Sigmoid colon (tissue), 7 donors: Measurements from ENCODE around the gene FRZB. TPM values are rescaled to one million over a fixed set of nuclear protein-coding genes. Genes with fewer than 3 reads are reported as not detected.
"Not testable (repeated sequence)": the region's sequence is repeated elsewhere in the genome, so short reads cannot be mapped to it uniquely, and the experiment has no call there.

Source experiments
- DNase-seq: peaks from one replicate; pipeline ENCODE4 v3.0.0-alpha.2; 2019
- H3K27ac ChIP-seq, 4 donors: fragments of 200-600 bp; sonication (generic); one replicate each; pipeline ENCODE4 v1.5.1; 2016 to 2019; ENCODE audit warnings: mild to moderate bottlenecking in 1 of 4
- H3K27me3 ChIP-seq, 3 donors: fragments of 200-600 bp; sonication (generic); one replicate each; pipeline ENCODE4 v1.5.1; 2019; ENCODE audit warnings: mild to moderate bottlenecking in 1 of 3
- H3K36me3 ChIP-seq, 4 donors: fragments of 200-600 bp; sonication (generic); one replicate each; pipeline ENCODE4 v1.5.1; 2016 to 2019
- H3K4me1 ChIP-seq, 4 donors: fragments of 200-600 bp; sonication (generic); one replicate each; pipeline ENCODE4 v1.5.1; 2017 to 2019
- H3K4me3 ChIP-seq, 4 donors: fragments of 200-600 bp; sonication (generic); one replicate each; pipeline ENCODE4 v1.5.1; 2017 to 2019; ENCODE audit warnings: mild to moderate bottlenecking in 2 of 4, moderate library complexity in 1 of 4
- H3K9me3 ChIP-seq, 4 donors: fragments of 200-600 bp in 3 of 4; sonication (generic) in 3 of 4; one replicate each; pipeline versions ENCODE4 v1.5.1 to v1.6.1; 2013 to 2019
- EP300 ChIP-seq, 4 donors: sonication (generic); formaldehyde crosslinking; IDR thresholded peaks; one replicate each; pipeline ENCODE4 v1.6.1; 2017; ENCODE audit warnings: antibody characterized with exemption in 4 of 4
- POLR2A ChIP-seq, 2 donors: fragments of 450-650 bp; IDR thresholded peaks; one replicate each; pipeline ENCODE4 v1.6.1; 2016; ENCODE audit warnings: antibody characterized with exemption in 2 of 2, mild to moderate bottlenecking in 2 of 2, moderate library complexity in 2 of 2
- POLR2AphosphoS5 ChIP-seq, 4 donors: sonication (generic); formaldehyde crosslinking; IDR thresholded peaks; one replicate each; pipeline ENCODE4 v1.6.1; 2017; ENCODE audit warnings: antibody characterized with exemption in 4 of 4
- WGBS, 2 donors: extraction: QIAGEN DNeasy Blood & Tissue Kit; methylation state at CpG; one replicate each; pipeline ENCODE4 v1.1.7; 2013; 5-methylcytosine and 5-hydroxymethylcytosine counted together
- intact Hi-C: fragments of 100-400 bp; cut with DNase I; formaldehyde crosslinking; loops from one replicate; pipeline ENCODE4 v1.15.1; 2023
- polyA plus RNA-seq, 3 donors: library from polyadenylated mRNA; stranded (reverse); fragments of 200-250 nt; gene quantifications; one replicate each; pipeline ENCODE4 v1.2.3, GENCODE V29; 2013
- total RNA-seq, 4 donors: library from RNA; depleted of rRNA; stranded (reverse); fragments of >200 nt; gene quantifications; one replicate each; pipeline ENCODE4 v1.1.0, GENCODE V29; 2016
- TF ChIP-seq, protein P1 (sequence below), 4 experiments: fragments of 450-650 bp in 3 of 4; fragments of 200-600 bp in 1 of 4; IDR thresholded peaks; one replicate each; pipeline ENCODE4 v1.5.1; 2016 to 2019; ENCODE audit warnings: antibody characterized with exemption in 4 of 4, mild to moderate bottlenecking in 3 of 4, moderate library complexity in 2 of 4
- donor health status: healthy with polysubstance abuse.
- donor health status: Bipolar disorder and iron deficiency.
- donor health status: healthy.

The FRZB gene
- total and polyA plus RNA-seq, 7 donors = 3.7 to 14.7 (median 8.2) TPM

DNA sequence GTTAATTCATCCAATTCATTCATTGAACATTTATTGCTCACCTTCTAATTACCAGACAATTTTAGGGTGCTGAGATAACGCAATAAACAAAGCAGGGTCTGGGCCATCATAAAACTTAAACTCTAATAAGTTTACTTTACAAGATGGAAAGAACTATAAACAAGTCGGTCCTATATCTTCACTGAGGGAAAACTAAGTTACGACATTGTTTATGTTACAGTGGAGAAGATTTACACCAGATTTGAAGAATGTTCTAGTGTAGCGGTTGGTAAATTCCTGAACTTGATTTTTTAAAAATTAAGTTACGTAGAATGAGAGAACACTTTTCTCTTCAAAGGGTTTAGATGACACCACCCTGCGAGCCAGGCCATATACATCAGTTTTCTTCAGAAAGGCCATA lies 20.7 kb upstream of the FRZB start:
- H3K4me1 ChIP-seq = peaks cover 0 to 10% (median 4%) of the 10 kb centered on the region in 4 donors
- TF ChIP-seq, protein P1, sequence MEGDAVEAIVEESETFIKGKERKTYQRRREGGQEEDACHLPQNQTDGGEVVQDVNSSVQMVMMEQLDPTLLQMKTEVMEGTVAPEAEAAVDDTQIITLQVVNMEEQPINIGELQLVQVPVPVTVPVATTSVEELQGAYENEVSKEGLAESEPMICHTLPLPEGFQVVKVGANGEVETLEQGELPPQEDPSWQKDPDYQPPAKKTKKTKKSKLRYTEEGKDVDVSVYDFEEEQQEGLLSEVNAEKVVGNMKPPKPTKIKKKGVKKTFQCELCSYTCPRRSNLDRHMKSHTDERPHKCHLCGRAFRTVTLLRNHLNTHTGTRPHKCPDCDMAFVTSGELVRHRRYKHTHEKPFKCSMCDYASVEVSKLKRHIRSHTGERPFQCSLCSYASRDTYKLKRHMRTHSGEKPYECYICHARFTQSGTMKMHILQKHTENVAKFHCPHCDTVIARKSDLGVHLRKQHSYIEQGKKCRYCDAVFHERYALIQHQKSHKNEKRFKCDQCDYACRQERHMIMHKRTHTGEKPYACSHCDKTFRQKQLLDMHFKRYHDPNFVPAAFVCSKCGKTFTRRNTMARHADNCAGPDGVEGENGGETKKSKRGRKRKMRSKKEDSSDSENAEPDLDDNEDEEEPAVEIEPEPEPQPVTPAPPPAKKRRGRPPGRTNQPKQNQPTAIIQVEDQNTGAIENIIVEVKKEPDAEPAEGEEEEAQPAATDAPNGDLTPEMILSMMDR (IDR thresholded peaks at IDR 0.05) = no peak
- no peak for TF ChIP-seq POLR2AphosphoS5 (IDR thresholded peaks at IDR 0.05)
- TF ChIP-seq EP300 (IDR thresholded peaks at IDR 0.05) = no peak
- no peak for TF ChIP-seq POLR2A (IDR thresholded peaks at IDR 0.05)
- intact Hi-C loops = no loop called here
- H3K27ac ChIP-seq = no peak overlapping the region
- H3K36me3 ChIP-seq = no peaks in the 10 kb centered on the region
- no peaks in the 10 kb centered on the region for H3K27me3 ChIP-seq
- H3K9me3 ChIP-seq = no peaks in the 10 kb centered on the region
- H3K4me3 ChIP-seq = no peak overlapping the region
- 60 to 63% methylated on average over 6 of the region's 6 CpGs for WGBS, 2 donors
- DNase-seq = no peak

DNA sequence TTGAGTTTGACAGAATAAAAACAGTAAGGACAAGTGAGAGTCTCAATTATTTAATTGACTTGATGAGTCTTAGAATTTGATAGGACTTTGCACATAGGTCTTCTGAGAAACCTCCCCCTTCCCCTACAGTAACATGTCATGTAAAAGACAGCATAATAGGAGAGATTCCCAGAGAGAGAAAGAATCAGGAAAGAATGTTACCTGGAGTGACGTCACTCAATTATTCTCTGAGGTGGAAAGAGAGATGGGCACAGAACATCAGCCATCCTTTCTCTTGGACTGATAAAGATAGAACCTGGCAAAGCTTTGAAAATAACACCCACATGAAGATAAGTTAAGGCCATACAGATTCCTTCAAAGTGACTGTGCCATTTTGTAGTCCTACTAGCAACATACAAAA lies 19.3 kb upstream of the FRZB start:
- H3K4me3 ChIP-seq = no peak overlapping the region

DNA sequence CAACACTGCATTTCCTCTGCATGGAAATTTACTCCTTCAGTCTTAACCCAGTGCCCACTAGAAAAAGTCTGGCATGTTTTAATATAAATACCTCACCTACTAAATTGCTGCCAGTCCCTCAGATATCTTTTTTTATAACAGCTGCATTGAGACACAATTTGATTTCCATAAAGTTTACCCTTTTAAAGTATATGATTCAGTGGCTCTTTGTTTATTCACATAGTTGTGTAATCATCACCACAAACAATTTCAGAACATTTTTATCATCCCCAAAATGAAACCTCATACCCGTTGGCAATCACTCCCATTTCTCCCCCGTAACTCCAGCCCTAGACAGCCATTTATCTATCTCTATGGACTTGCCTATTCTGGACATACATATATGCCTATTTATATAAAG lies 17.0 kb upstream of the FRZB start:
- 63 to 80% methylated on average over 2 of the region's 2 CpGs for WGBS, 2 donors
- Histone ChIP-seq H3K27ac (no peak overlapping the region), H3K9me3 (no peaks in the 10 kb centered on the region), H3K4me3 (no peak overlapping the region), H3K4me1 (peaks cover 0 to 10% (median 4%) of the 10 kb centered on the region in 4 donors), H3K27me3 (no peaks in the 10 kb centered on the region), H3K36me3 (no peaks in the 10 kb centered on the region)
- DNase-seq = no peak
- TF ChIP-seq POLR2A (IDR thresholded peaks at IDR 0.05) (no peak), EP300 (IDR thresholded peaks at IDR 0.05) (no peak), POLR2AphosphoS5 (IDR thresholded peaks at IDR 0.05) (no peak)
- intact Hi-C loops = no loop called here

More for the DNA sequence above, 19.3 kb upstream of the FRZB start:
- no peaks in the 10 kb centered on the region for H3K27me3 ChIP-seq
- peaks cover 0 to 10% (median 4%) of the 10 kb centered on the region in 4 donors for H3K4me1 ChIP-seq
- H3K36me3 ChIP-seq = no peaks in the 10 kb centered on the region
- intact Hi-C loops = no loop called here
- no peak for TF ChIP-seq POLR2A (IDR thresholded peaks at IDR 0.05)
- no peak for TF ChIP-seq EP300 (IDR thresholded peaks at IDR 0.05)
- no peak for TF ChIP-seq POLR2AphosphoS5 (IDR thresholded peaks at IDR 0.05)
- TF ChIP-seq, protein P1 (IDR thresholded peaks at IDR 0.05) = no peak
- no peak for DNase-seq
- no peak overlapping the region for H3K27ac ChIP-seq
- H3K9me3 ChIP-seq = no peaks in the 10 kb centered on the region
- 95 to 98% methylated on average over 1 of the region's 1 CpG for WGBS, 2 donors

DNA sequence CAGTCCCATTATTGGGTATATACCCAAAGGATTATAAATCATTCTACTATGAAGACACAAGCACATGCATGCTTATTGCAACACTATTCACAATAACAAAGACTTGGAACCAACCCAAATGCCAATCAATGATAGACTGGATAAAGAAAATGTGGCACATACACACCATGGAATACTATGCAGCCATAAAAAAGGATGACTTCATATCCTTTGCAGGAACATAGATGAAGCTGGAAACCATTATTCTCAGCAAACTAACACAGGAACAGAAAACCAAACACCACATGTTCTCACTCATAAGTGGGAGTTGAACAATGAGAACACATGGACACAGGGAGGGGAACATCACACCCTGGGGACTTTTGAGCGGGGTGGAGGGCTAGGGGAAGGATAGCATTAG lies 13.7 kb upstream of the FRZB start:
- intact Hi-C loops, H3K4me3 ChIP-seq, H3K9me3 ChIP-seq, H3K36me3 ChIP-seq, DNase-seq, H3K27ac ChIP-seq, H3K4me1 ChIP-seq, H3K27me3 ChIP-seq: not testable (repeated sequence)
- 87 to 98% methylated on average over 1 of the region's 1 CpG for WGBS, 2 donors

DNA sequence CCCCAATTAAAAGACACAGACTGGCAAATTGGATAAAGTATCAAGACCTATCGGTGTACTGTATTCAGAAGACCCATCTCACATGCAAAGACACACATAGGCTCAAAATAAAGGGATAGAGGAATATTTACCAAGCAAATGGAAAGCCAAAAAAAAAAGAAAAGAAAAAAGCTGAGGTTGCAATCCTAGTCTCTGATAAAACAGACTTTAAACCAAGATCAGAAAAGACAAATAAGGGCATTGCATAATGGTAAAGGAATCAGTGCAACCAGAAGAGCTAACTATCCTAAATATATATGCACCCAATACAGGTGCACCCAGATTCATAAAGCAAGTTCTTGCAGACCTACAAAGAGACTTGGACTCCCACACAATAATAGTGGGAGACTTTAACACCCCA lies 10.2 kb upstream of the FRZB start:
- H3K4me3 ChIP-seq, H3K4me1 ChIP-seq, H3K27ac ChIP-seq, H3K9me3 ChIP-seq, H3K27me3 ChIP-seq, DNase-seq, intact Hi-C loops, H3K36me3 ChIP-seq: not testable (repeated sequence)
- WGBS, 2 donors = 91 to 93% methylated on average over 1 of the region's 1 CpG

DNA sequence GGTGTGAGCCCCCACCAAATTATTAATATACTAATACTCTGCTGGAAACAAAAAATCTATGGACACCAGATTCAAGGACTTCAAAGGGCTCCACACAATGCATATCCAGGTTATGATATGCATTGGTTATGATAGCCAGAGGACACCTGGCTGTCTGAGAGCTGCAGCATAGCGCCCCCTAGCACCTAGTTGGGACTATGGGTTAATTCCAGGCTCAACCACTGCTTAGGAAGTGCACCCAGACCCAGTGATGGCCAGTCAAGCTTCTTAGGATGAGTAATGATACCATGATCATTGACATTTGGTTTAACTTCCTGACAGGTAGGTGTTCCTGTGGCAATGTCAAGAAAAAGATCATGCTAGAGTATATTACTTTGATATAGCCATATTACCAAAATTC lies 3.8 kb upstream of the FRZB start:
- H3K9me3 ChIP-seq = no peaks in the 10 kb centered on the region
- intact Hi-C loops = no loop called here
- peaks cover 0 to 22% (median 18%) of the 10 kb centered on the region in 4 donors for H3K4me1 ChIP-seq
- no peak overlapping the region for H3K27ac ChIP-seq
- no peaks in the 10 kb centered on the region for H3K36me3 ChIP-seq
- H3K4me3 ChIP-seq = no peak overlapping the region
- H3K27me3 ChIP-seq = no peaks in the 10 kb centered on the region
- TF ChIP-seq POLR2AphosphoS5 (IDR thresholded peaks at IDR 0.05) (no peak), EP300 (IDR thresholded peaks at IDR 0.05) (no peak), POLR2A (IDR thresholded peaks at IDR 0.05) (no peak)
- TF ChIP-seq, protein P1 (IDR thresholded peaks at IDR 0.05) = no peak
- DNase-seq = no peak
- WGBS, 2 donors = 22 to 25% methylated on average over 1 of the region's 1 CpG
